Heart right ventricle (tissue), 16 donors: ENCODE measurements around the gene CWC27. TPM values are rescaled to one million over a fixed set of nuclear protein-coding genes. Genes with fewer than 3 reads are reported as not detected.

Experiments
- ATAC-seq, 8 donors: fragments of 200-7000 bp; cut with Tn5 transposase; one replicate each; pipeline ENCODE4 v1.9.1; 2020; ENCODE audit warnings: mild to moderate bottlenecking in 8 of 8, moderate library complexity in 8 of 8, moderate number of reproducible peaks in 1 of 8
- DNase-seq, 2 donors: peaks; one replicate each; pipeline ENCODE4 v3.0.0-alpha.2; 2020
- H3K27ac ChIP-seq, 10 donors: fragments of 200-600 bp; sonication (generic) in 2 of 10; one replicate each; pipeline versions ENCODE4 v1.5.0 to v1.8.0; 2020 to 2022; ENCODE audit warnings: mild to moderate bottlenecking in 3 of 10
- H3K27me3 ChIP-seq, 7 donors: fragments of 200-600 bp; one replicate each; pipeline ENCODE4 v1.8.0; 2021 to 2022; ENCODE audit warnings: mild to moderate bottlenecking in 2 of 7
- H3K36me3 ChIP-seq, 9 donors: fragments of 200-600 bp; sonication (generic) in 1 of 9; one replicate each; pipeline versions ENCODE4 v1.5.0 to v1.8.0; 2020 to 2022; ENCODE audit warnings: mild to moderate bottlenecking in 2 of 9
- H3K4me1 ChIP-seq, 9 donors: fragments of 200-600 bp; sonication (generic) in 1 of 9; one replicate each; pipeline versions ENCODE4 v1.5.0 to v1.8.0; 2020 to 2022; ENCODE audit warnings: mild to moderate bottlenecking in 4 of 9
- H3K4me3 ChIP-seq, 10 donors: fragments of 200-600 bp; sonication (generic) in 2 of 10; one replicate each; pipeline versions ENCODE4 v1.5.0 to v1.8.0; 2020 to 2022; ENCODE audit warnings: mild to moderate bottlenecking in 7 of 10, moderate library complexity in 2 of 10
- H3K9me3 ChIP-seq, 11 donors: fragments of 200-600 bp in 10 of 11; sonication (generic) in 2 of 11; one replicate each; pipeline versions ENCODE4 v1.5.0 to v1.8.0; 2013 to 2022; ENCODE audit warnings: mild to moderate bottlenecking in 2 of 11, control low read depth in 1 of 11, moderate library complexity in 1 of 11
- CTCF ChIP-seq, 9 donors: fragments of 200-600 bp; sonication (generic) in 2 of 9; IDR thresholded peaks; one replicate each; pipeline versions ENCODE4 v1.5.0 to v1.8.0; 2021 to 2022; ENCODE audit warnings: antibody characterized with exemption in 9 of 9, mild to moderate bottlenecking in 5 of 9, moderate library complexity in 1 of 9
- WGBS, 2 donors: extraction: QIAGEN DNeasy Blood & Tissue Kit; methylation state at CpG; one replicate each; pipeline ENCODE4 v1.1.7; 2013; ENCODE audit warnings: inconsistent platforms in 1 of 2; 5-methylcytosine and 5-hydroxymethylcytosine counted together
- intact Hi-C, 10 donors: fragments of 100-400 bp; cut with DNase I; formaldehyde crosslinking; loops; one replicate each; pipeline versions ENCODE4 v1.11.1 to v1.14.2; 2022
- polyA plus RNA-seq, 2 donors: library from polyadenylated mRNA; stranded (reverse); fragments of 200-250 nt; gene quantifications; one replicate each; pipeline ENCODE4 v1.2.3, GENCODE V29; 2013
- total RNA-seq, 10 donors: library from RNA; stranded (reverse); fragmentation: NEBNext Ultra II Directional in 3 of 10; extraction: Animal tissue kit (Norgen Biotek cat#: 25700) in 3 of 10; gene quantifications; one replicate each; pipeline versions ENCODE4 v1.2.1 to v1.2.4, GENCODE V29; 2021 to 2023
- donor health status: Arrhythmogenic right ventricular cardiomyopathy.
- donor health status: ischemic (EF 13 %, LVEDD 7.1; RV severe dilation, severe dysfunction).
- donor health status: healthy with polysubstance abuse.
- donor health status: DM: no; HTN: yes; CAD: no.
- donor health status: DM: no; HTN: no; CAD: no.
- donor health status: ischemic (EF 25% LVEDD 6.9; RV normal size, moderate dysfunction).
- donor health status: ischemic (EF 25% LVEDD 5.7; RV mildly dilated, moderate dysfunction).
- donor health status: healthy.
- donor health status: DM: yes; HTN: yes; CAD: no.
- donor health status: Ischemic cardiomyopathy.
- donor health status: ischemic (EF 35%, LVEDD 5.7; RV mildly dilated, moderate dysfunction).
- donor health status: nonischemic (EF 11% LVEDD 7.7; RV severe dilation, severe dysfunction).
- donor health status: DM: yes; HTN: yes; CAD: no.
- donor health status: PGD.
- donor health status: ischemic (EF 29% LVEDD 5.4; RV normal size, mild dysfunction).
- donor health status: nonischemic (EF 23%, LVEDD 6.1; RV moderate dilation, normal function).

CWC27 gene
- total and polyA plus RNA-seq, 12 donors, result 18.7 to 32.1 (median 23.5) TPM

- no peak overlapping the region for H3K4me3 ChIP-seq
- DNase-seq (no peak), ATAC-seq (no peak)
- peaks cover 0 to 2% (median 0%) of the 10 kb centered on the region in 9 donors for H3K4me1 ChIP-seq
- no peaks in the 10 kb centered on the region for H3K27me3 ChIP-seq
- H3K27ac ChIP-seq, result no peak overlapping the region
- WGBS, 2 donors, result 75 to 94% methylated on average over 2 of the region's 2 CpGs
- no peak for TF ChIP-seq CTCF (IDR thresholded peaks at IDR 0.05)
- H3K9me3 ChIP-seq, result no peaks in the 10 kb centered on the region
- H3K36me3 ChIP-seq, result peaks cover 0 to 46% (median 5%) of the 10 kb centered on the region in 9 donors
- intact Hi-C loops, result loop anchor here in 2 of 10 donors (10.0 kb wide), 2 partner anchors 116 to 126 kb away; no protein-coding TSS in a partner anchor
Observed at GRCh38 chr5:64978546-64978945, 209.8 kb downstream of the CWC27 start.

- intact Hi-C loops, result loop anchor here in 2 of 10 donors (10.0 kb wide), 2 partner anchors 115 to 125 kb away; no protein-coding TSS in a partner anchor
- Histone ChIP-seq H3K27me3 (no peaks in the 10 kb centered on the region), H3K4me3 (no peak overlapping the region), H3K4me1 (no peaks in the 10 kb centered on the region), H3K27ac (no peak overlapping the region), H3K36me3 (peaks cover 0 to 41% (median 5%) of the 10 kb centered on the region in 9 donors), H3K9me3 (no peaks in the 10 kb centered on the region)
- ATAC-seq (no peak), DNase-seq (no peak)
- no peak for TF ChIP-seq CTCF (IDR thresholded peaks at IDR 0.05)
- 94 to 97% methylated on average over 3 of the region's 3 CpGs for WGBS, 2 donors
Observed at GRCh38 chr5:64979531-64979930, 210.8 kb downstream of the CWC27 start.

GRCh38 chr5:64980176-64980575 is 211.4 kb downstream of the CWC27 start:
- Histone ChIP-seq H3K4me3 (no peak overlapping the region), H3K27me3 (no peaks in the 10 kb centered on the region), H3K36me3 (peaks cover 0 to 41% (median 5%) of the 10 kb centered on the region in 9 donors), H3K4me1 (no peaks in the 10 kb centered on the region), H3K27ac (no peak overlapping the region), H3K9me3 (no peaks in the 10 kb centered on the region)
- ATAC-seq, result no peak
- DNase-seq, result no peak
- TF ChIP-seq CTCF (IDR thresholded peaks at IDR 0.05), result no peak
- WGBS, 2 donors, result 97% methylated on average over 2 of the region's 2 CpGs
- intact Hi-C loops, result no loop called here

- no peak overlapping the region for H3K27ac ChIP-seq
- H3K9me3 ChIP-seq, result peaks cover 0 to 13% (median 6%) of the 10 kb centered on the region in 11 donors
- ATAC-seq (no peak), DNase-seq (no peak)
- no peaks in the 10 kb centered on the region for H3K27me3 ChIP-seq
- WGBS, 2 donors, result 94 to 100% methylated on average over 1 of the region's 1 CpG
- intact Hi-C loops, result no loop called here
- peaks cover 0 to 4% (median 0%) of the 10 kb centered on the region in 9 donors for H3K4me1 ChIP-seq
- TF ChIP-seq CTCF (IDR thresholded peaks at IDR 0.05), result no peak
- H3K4me3 ChIP-seq, result no peak overlapping the region
- peaks cover 0 to 8% (median 0%) of the 10 kb centered on the region in 9 donors for H3K36me3 ChIP-seq
Observed at GRCh38 chr5:64987768-64988167, 219.0 kb downstream of the CWC27 start.
